HepG2 (cell line): Measurements from ENCODE around the gene CPT1C. TPM values are rescaled to one million over a fixed set of nuclear protein-coding genes. Genes with fewer than 3 reads are reported as not detected.
A peak's percentile ranks its signal among the peaks of the same experiment; 100 is the strongest.

Experiments
- CCAR2 ChIP-seq: fragments of 200-400 bp; formaldehyde crosslinking; optimal IDR thresholded peaks from 2 replicates; pipeline ENCODE3; 2018; ENCODE audit warnings: low read depth, mild to moderate bottlenecking, low read length, moderate library complexity
- CENPT ChIP-seq: sonication (generic); formaldehyde crosslinking; IDR thresholded peaks from 2 replicates; pipeline ENCODE4 v1.8.0; 2022; ENCODE audit warnings: low read depth, mild to moderate bottlenecking, moderate library complexity, missing genetic modification reagents
- DPF2 ChIP-seq: sonication (generic); formaldehyde crosslinking; IDR thresholded peaks from 2 replicates; pipeline ENCODE4 v1.4.0; 2020; ENCODE audit warnings: mild to moderate bottlenecking, low read depth, missing genetic modification reagents, borderline replicate concordance
- FOXM1 ChIP-seq: sonication (generic); formaldehyde crosslinking; IDR thresholded peaks from 2 replicates; pipeline ENCODE4 v1.5.0; 2020; ENCODE audit warnings: missing genetic modification reagents
- ISL2 ChIP-seq: sonication (generic); formaldehyde crosslinking; IDR thresholded peaks from 2 replicates; pipeline ENCODE4 v1.5.0; 2020; ENCODE audit warnings: missing genetic modification reagents
- JUNB ChIP-seq: sonication (generic); formaldehyde crosslinking; IDR thresholded peaks from 2 replicates; pipeline ENCODE4 v1.8.0; 2022; ENCODE audit warnings: missing genetic modification reagents, mild to moderate bottlenecking, borderline replicate concordance
- MBD4 ChIP-seq: IDR thresholded peaks from 2 replicates; pipeline ENCODE4 v1.6.1; 2012; ENCODE audit warnings: low read length, inconsistent platforms, borderline replicate concordance
- NFKBIZ ChIP-seq: IDR thresholded peaks from 2 replicates; pipeline ENCODE4 v1.6.1; 2018; ENCODE audit warnings: missing genetic modification reagents, missing compliant biosample characterization
- NKX3-1 ChIP-seq: sonication (generic); formaldehyde crosslinking; IDR thresholded peaks from 2 replicates; pipeline ENCODE4 v1.5.0; 2020; ENCODE audit warnings: missing genetic modification reagents
- PRDM10 ChIP-seq: sonication (generic); formaldehyde crosslinking; IDR thresholded peaks from 2 replicates; pipeline ENCODE4 v1.4.0; 2020; ENCODE audit warnings: low read depth, missing genetic modification reagents
- RXRA ChIP-seq: sonication (generic); formaldehyde crosslinking; IDR thresholded peaks from 2 replicates; pipeline ENCODE4 v1.5.1; 2020; ENCODE audit warnings: missing genetic modification reagents
- SP4 ChIP-seq: sonication (generic); formaldehyde crosslinking; IDR thresholded peaks from 2 replicates; pipeline ENCODE4 v1.8.1; 2023; ENCODE audit warnings: mild to moderate bottlenecking, missing genetic modification reagents
- TCF7L2 ChIP-seq: IDR thresholded peaks from 2 replicates; pipeline ENCODE4 v1.6.1; 2011; ENCODE audit warnings: mild to moderate bottlenecking, low read depth, low read length, moderate library complexity
- TFDP2 ChIP-seq: sonication (generic); formaldehyde crosslinking; IDR thresholded peaks from 2 replicates; pipeline ENCODE4 v1.4.0; 2020; ENCODE audit warnings: missing genetic modification reagents
- ZBTB38 ChIP-seq: sonication (generic); formaldehyde crosslinking; IDR thresholded peaks from 2 replicates; pipeline ENCODE4 v1.5.1; 2020; ENCODE audit warnings: mild to moderate bottlenecking, missing genetic modification reagents
- ZNF138 ChIP-seq: sonication (generic); formaldehyde crosslinking; IDR thresholded peaks from 2 replicates; pipeline ENCODE4 v1.5.0; 2020; ENCODE audit warnings: mild to moderate bottlenecking, low read depth, missing genetic modification reagents
- ZNF30 ChIP-seq: sonication (generic); formaldehyde crosslinking; IDR thresholded peaks from 2 replicates; pipeline ENCODE4 v1.5.0; 2020; ENCODE audit warnings: mild to moderate bottlenecking, missing genetic modification reagents
- ZNF329 ChIP-seq: sonication (generic); formaldehyde crosslinking; IDR thresholded peaks from 2 replicates; pipeline ENCODE4 v1.9.0; 2021; ENCODE audit warnings: low read depth, mild to moderate bottlenecking, missing genetic modification reagents
- ZNF335 ChIP-seq: sonication (generic); formaldehyde crosslinking; IDR thresholded peaks from 2 replicates; pipeline ENCODE4 v1.4.0; 2020; ENCODE audit warnings: missing genetic modification reagents
- ZNF382 ChIP-seq: sonication (generic); formaldehyde crosslinking; IDR thresholded peaks from 2 replicates; pipeline ENCODE4 v1.5.0; 2020; ENCODE audit warnings: missing genetic modification reagents, mild to moderate bottlenecking, borderline replicate concordance
- ZNF549 ChIP-seq: sonication (generic); formaldehyde crosslinking; IDR thresholded peaks from 2 replicates; pipeline ENCODE4 v1.5.0; 2020; ENCODE audit warnings: missing genetic modification reagents
- ZNF564 ChIP-seq: sonication (generic); formaldehyde crosslinking; IDR thresholded peaks from 2 replicates; pipeline ENCODE4 v1.8.1; 2023; ENCODE audit warnings: mild to moderate bottlenecking, missing genetic modification reagents
- ZNF883 ChIP-seq: sonication (generic); formaldehyde crosslinking; IDR thresholded peaks from 2 replicates; pipeline ENCODE4 v1.5.1; 2020; ENCODE audit warnings: mild to moderate bottlenecking, missing genetic modification reagents; ENCODE audit errors: not compliant biosample characterization
- ZSCAN21 ChIP-seq: sonication (generic); formaldehyde crosslinking; IDR thresholded peaks from 2 replicates; pipeline ENCODE4 v1.8.0; 2022; ENCODE audit warnings: mild to moderate bottlenecking, missing genetic modification reagents, moderate library complexity, borderline replicate concordance
- ZSCAN22 ChIP-seq: sonication (generic); formaldehyde crosslinking; IDR thresholded peaks from 2 replicates; pipeline ENCODE4 v1.4.0; 2020; ENCODE audit warnings: mild to moderate bottlenecking, missing genetic modification reagents
- polyA plus RNA-seq, 8 experiments: library from polyadenylated mRNA; depleted of rRNA in 3 of 8; stranded (reverse) in 7 of 8; unstranded in 1 of 8; fragments of >200 nt; fragmentation: Illumina TruSeq in 4 of 8; extraction: Trizol in 4 of 8; gene quantifications; 2 replicates each; pipeline versions ENCODE4 v1.2.1 to v1.2.3, GENCODE V29; 2011 to 2016; ENCODE audit warnings: low read depth in 4 of 8, missing spikeins in 1 of 8, mixed read lengths in 1 of 8; ENCODE audit not compliant: insufficient read depth in 1 of 8
- total RNA-seq, 5 experiments: library from RNA; depleted of rRNA; stranded (reverse); fragments of >200 nt; fragmentation: Illumina TruSeq; extraction: Trizol; gene quantifications; 2 replicates each; pipeline ENCODE4 v1.2.3, GENCODE V29; 2016; ENCODE audit warnings: low read depth in 1 of 5

The CPT1C gene
- total and polyA plus RNA-seq, 2 of the 13 experiments (the other 11 are each of a cell fraction or from before 2014, with no cell fraction given) = 0.18 TPM; not detected in 1

- TF ChIP-seq DPF2 (CRISPR knock-in tag) (no peak), ZNF138 (no peak), SP4 (CRISPR knock-in tag) (peak; percentile 100), ZNF549 (CRISPR knock-in tag) (no peak), ZNF30 (CRISPR knock-in tag) (no peak; the same call in 1 of the 2 replicates), CENPT (CRISPR knock-in tag) (no peak), MBD4 (no peak), PRDM10 (CRISPR knock-in tag) (peak; percentile 74; the same call in 1 of the 2 replicates), ZBTB38 (CRISPR knock-in tag) (0 out of 2 replicates have a peak, but pooled peaks have one; percentile 19), ZNF329 (no peak; the same call in 1 of the 2 replicates), ZSCAN21 (CRISPR knock-in tag) (no peak), ZSCAN22 (CRISPR knock-in tag) (no peak), FOXM1 (no peak), ZNF382 (CRISPR knock-in tag) (no peak), JUNB (CRISPR knock-in tag) (no peak), NKX3-1 (no peak), ZNF883 (peak; percentile 49), TFDP2 (peak; percentile 92), NFKBIZ (CRISPR knock-in tag) (no peak; the same call in 1 of the 2 replicates), TCF7L2 (no peak), ISL2 (CRISPR knock-in tag) (peak; percentile 74), CCAR2 (no peak), ZNF564 (CRISPR knock-in tag) (0 out of 2 replicates have a peak, but pooled peaks have one; percentile 61), RXRA (peak; percentile 99), ZNF335 (CRISPR knock-in tag) (peak; percentile 37; the same call in 1 of the 2 replicates)
These were observed 49.0 kb upstream of the CPT1C start, which contains the start of gene SCAF1 (continued) for GRCh38 chr19:49641688-49642491.
